GM21576 (cell line): ENCODE measurements around the gene LRRTM4.
"Not testable (repeated sequence)": the region's sequence is repeated elsewhere in the genome, so short reads cannot be mapped to it uniquely, and the experiment has no call there.

Experiments used
- ATAC-seq: cut with Tn5 transposase; IDR thresholded peaks from one replicate; pipeline ENCODE4 v1.9.1; 2021; ENCODE audit warnings: mild to moderate bottlenecking, moderate library complexity; ENCODE audit not compliant: unreplicated experiment

The LRRTM4 gene

DNA sequence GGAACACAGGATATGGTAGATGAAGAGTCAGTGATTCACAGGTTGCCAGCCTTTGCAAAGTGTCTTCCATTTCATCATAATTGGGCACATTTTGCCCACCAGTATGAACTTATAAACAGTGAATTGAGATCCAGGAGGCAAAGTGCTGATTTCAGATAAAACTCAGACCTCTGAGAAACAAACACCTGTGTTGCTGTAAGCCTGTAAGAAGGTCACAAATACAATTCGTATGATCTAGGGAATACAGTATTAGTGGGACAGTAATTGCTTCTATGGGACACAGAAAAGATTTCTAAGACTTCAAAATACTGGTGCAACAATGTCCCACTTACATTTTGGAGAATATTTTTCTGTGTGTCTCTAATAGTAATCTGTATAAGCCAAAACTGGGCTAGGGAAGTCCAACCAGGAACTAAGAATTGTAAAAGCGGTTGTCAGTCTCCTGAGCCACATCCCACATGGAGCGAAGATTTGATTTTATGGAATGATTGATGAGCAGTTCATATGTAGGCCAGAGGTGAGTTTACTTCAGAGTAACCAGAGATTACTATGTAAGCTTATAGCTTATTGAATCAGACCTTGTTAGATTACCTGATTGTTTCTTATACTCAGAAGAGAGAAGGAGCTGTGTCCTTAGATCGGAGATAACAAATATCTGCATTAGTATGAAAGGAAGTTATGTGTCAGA lies 728.4 kb downstream of the LRRTM4 start:
- no peak for ATAC-seq

DNA sequence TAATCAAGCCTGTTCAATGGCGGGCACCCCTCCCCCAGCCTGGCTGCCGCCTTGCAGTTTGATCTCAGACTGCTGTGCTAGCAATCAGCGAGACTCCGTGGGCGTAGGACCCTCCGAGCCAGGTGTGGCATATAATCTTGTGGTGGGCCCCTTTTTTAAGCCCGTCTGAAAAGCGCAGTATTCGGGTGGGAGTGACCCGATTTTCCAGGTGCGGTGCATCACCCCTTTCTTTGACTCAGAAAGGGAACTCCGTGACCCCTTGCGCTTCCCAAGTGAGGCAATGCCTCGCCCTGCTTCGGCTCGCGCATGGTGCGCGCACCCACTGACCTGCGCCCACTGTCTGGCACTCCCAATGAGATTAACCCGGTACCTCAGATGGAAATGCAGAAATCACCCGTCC lies 740.9 kb downstream of the LRRTM4 start:
- not testable (repeated sequence) for ATAC-seq

DNA sequence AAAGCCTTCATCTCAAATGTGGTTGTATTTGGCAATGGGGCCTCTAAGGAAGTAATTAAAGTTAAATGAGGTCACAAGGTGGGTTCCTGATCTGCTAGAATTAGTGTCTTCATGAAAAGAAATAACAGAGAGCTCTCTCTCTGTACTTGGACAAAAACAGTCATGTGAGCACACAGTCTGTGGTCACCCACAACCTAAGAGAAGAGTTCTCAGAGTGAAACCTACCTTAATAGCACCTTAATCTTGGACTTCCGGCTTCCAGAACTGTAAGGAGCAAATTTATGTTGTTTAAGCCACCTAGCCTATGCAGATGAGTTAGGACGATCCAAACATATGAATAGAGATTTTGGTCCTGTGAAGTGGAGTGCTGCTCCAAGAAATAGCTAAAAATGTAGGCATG lies 758.9 kb downstream of the LRRTM4 start:
- no peak for ATAC-seq

DNA sequence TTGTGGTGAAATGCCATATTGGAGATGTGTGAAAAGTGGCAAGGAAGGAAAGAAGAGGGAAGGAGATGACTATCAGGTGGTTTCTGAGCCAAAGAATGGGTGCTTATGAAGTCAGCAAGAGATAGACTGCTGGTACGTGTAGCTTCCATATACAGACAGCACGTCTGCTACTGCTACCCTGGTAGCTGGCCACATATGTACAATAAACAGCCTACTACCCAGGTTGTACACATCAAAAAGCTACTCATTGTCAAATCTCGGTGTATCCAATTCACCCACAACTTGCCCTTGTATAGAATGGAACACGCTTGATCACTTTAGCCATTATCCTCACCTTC lies 761.8 kb downstream of the LRRTM4 start:
- no peak for ATAC-seq

DNA sequence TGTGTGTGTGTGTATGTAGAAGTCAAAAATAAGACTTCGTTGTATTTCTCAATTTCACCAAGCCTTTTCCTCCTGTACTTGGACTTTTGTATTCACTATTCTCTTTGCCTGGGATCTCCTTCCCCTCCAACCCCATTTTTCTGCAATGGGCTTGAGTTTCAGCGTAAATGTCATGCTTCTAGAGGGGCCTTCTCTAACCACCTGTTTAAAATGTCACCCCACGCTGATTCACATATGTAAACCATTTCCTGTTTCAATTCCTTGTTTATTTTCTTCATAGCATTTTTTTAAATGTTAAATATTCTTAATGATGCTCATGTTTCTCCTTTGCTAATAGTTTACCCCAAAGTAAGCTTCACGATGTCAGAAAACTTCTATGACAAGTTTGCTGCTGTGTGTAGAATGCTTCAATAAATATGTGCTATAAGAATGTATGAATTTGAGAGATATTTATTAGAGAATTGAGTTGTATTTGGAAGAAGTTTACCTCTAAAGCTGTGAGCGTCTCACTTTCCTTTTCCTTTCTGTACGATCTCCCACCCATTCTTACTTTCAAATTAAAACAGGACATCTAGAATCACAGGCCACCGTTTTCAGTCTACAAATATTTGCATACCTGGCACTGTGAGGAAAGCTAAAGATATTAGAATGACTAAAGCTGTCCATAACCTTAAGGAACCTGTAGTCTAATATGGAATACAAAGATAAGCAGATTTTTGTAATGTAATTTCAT lies 762.4 kb downstream of the LRRTM4 start:
- ATAC-seq: no peak

- no peak for ATAC-seq
Observed at GRCh38 chr2:76752506-76752905, 769.7 kb downstream of the LRRTM4 start.

DNA sequence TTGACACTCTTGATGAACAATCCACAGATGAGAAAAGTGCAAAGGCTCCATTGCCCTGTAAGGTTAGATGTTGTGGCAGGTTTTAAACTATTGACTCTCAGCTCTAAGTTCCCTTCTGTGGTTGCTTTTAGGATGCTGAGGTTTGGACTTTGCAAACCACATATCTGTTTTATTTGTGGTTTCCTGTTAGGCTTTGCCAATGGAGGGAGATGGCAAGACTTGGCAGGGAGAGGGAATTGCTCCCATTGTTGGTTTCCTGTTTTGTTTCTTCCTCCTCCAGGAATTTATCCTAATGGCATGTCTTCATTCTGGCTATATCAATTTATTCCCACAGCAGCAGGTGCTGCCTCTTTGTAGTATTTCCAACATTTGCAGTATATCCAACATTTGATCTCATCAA lies 772.3 kb downstream of the LRRTM4 start:
- ATAC-seq: no peak

- ATAC-seq: no peak
Observed at GRCh38 chr2:76748581-76749296, 773.4 kb downstream of the LRRTM4 start.

- ATAC-seq: no peak
Observed at GRCh38 chr2:76745605-76746004, 776.6 kb downstream of the LRRTM4 start.

DNA sequence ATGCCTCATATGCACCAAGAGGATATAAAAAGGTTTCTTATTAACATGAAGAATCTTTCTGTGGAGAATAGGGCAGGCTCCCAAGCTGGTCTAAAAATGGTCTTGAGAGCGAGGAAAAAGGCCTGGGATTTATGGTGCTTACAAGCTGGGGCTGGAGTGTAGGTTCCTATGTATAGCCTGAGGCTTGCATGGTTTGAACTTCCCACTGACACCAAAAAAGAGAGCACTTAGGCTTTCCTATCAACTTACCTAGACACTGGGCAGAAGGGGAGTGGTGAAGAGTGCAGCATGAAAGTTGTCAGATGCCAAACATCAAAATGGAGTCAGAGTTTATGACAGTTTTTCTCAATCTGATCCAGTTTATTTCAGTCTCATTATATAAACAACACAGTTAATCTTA lies 784.6 kb downstream of the LRRTM4 start:
- no peak for ATAC-seq

DNA sequence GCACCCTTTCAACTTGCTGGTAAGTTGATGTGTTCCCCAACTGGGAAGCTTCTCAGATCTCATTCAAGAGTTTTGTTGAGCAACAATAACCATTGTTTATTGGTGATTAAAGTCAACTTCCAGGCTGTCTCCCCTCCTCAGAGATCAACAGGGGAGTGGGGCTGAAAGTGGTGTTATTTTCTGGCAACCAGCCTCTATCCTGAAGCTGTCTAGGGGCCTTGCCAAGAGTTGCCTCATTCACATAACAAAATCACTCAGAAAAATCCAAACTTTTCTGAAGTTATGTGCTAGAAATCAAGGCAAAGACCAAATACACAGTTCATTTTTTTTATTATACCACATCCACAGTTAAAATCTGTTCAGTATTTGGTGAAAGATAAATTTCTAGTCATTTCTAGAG lies 788.4 kb downstream of the LRRTM4 start:
- no peak for ATAC-seq

- no peak for ATAC-seq
Observed at GRCh38 chr2:76731157-76731556, 791.0 kb downstream of the LRRTM4 start.

GRCh38 chr2:76730021-76730420 lies 792.2 kb downstream of the LRRTM4 start:
- ATAC-seq: no peak

DNA sequence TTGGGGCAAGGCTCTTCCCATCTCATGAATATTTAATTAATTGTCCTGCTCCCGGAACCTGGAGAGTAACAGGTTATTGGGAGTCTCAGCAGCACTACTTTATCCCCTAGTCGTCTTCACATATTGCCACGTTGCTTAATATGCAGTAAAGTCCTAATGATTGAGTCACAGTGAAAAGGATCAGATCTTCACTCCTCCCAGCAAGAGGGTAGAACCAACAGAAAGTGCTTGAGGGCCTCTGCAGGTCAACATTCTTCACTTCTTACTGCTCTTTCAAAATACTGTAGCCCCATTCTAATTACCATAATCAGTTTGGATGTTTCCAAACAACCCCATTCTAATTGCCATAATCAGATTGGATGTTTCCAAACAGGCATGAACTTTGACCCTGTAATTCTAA lies 801.0 kb downstream of the LRRTM4 start:
- ATAC-seq: no peak

- no peak for ATAC-seq
Observed at GRCh38 chr2:76713312-76713711, 808.9 kb downstream of the LRRTM4 start.

GRCh38 chr2:76711490-76711889 lies 810.7 kb downstream of the LRRTM4 start:
- ATAC-seq: no peak

DNA sequence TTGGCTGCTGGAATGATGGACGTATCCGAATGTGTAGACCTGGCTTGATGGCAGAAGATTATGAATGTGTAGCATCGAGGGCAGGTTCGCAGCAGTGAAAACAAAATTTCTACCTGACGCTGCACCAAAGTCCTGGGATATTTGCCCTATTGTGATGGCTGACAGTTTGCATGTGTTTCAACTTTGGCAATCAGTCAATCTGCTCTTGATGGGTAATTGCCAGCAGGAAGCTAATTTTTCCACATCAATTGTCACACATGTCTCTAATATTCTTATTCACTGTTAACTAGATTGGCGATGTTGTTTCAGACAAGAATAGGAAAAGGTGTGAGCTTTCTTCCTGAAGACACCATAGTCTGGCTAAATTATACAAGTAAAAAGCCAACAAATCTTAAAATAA lies 821.3 kb downstream of the LRRTM4 start:
- ATAC-seq: no peak

- not testable (repeated sequence) for ATAC-seq
Observed at GRCh38 chr2:76697998-76698713, 824.0 kb downstream of the LRRTM4 start.
